ENCODE data around the gene LYSET. TPM values are rescaled to one million over a fixed set of nuclear protein-coding genes. Genes with fewer than 3 reads are reported as not detected.

LYSET gene
- total and polyA plus RNA-seq, 2 of the 4 experiments (the other 2 are of a cell fraction) = 6.3 to 10.2 TPM

DNA sequence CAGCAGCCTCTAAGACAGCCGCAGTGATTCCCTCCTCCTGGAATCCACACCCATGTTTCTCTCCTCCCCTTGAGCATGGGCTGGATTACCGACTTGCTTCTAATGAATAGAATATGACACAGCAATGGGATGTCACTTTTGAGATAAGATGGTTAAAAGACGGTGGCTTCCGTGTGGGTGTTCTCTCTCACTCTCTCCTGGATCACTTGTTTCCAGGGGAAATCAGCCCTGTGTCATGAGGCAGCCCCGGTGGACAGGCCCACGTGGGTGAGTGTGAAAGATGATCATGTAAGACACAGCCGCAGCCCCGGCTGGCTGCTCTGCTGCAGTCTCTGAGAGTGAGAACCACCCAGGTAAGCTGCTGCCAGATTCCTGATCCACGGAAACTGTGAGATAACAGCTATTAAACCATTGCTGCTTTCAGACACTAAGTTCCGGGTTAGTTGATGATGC, 11.1 kb upstream of the LYSET start:
- no peak overlapping the region for H2BK15ac ChIP-seq (ENCODE audit: low read depth, low read length)
- H3K9me3 ChIP-seq (ENCODE audit: control insufficient read depth, insufficient read depth, low read length) = no peaks in the 10 kb centered on the region
- no peak overlapping the region for H3K14ac ChIP-seq (replicated peaks; ENCODE audit: low read depth, low read length)
- no peak overlapping the region for H4K8ac ChIP-seq (ENCODE audit: low read depth in 2 of 2, low read length in 2 of 2)
- H2AFZ ChIP-seq (replicated peaks; ENCODE audit: low read length, poor library complexity) = peak overlapping the region; percentile 10
- ATAC-seq (ENCODE audit: low read depth) (peak; percentile 42), DNase-seq (peak; percentile 22)
- no peaks in the 10 kb centered on the region for H3K9me1 ChIP-seq (ENCODE audit: insufficient read depth, low read length)
- H3K9ac ChIP-seq (ENCODE audit: low read depth, low read length) = no peak overlapping the region
- no peak overlapping the region for H2BK120ac ChIP-seq (ENCODE audit: low read depth, low read length)
- ChIA-PET POLR2A (ENCODE audit: unreplicated experiment) (no interaction called here), CTCF (no interaction called here)
- no peak overlapping the region for H2BK20ac ChIP-seq (ENCODE audit: low read depth, low read length)
- H3K56ac ChIP-seq (ENCODE audit: extremely low read depth, insufficient read depth, low read length) = no peak overlapping the region
- intact Hi-C loops (cut with micrococcal nuclease) (no loop called here), in situ Hi-C loops (cut with MboI; ENCODE audit: low sequenced_read_pairs) (no loop called here), dilution Hi-C loops (cut with HindIII; ENCODE audit: low sequenced_read_pairs, unreplicated experiment) (no loop called here)
- H4K91ac ChIP-seq (ENCODE audit: insufficient read depth, low read depth, low read length) = no peak overlapping the region
- H2AK5ac ChIP-seq (ENCODE audit: low read depth, low read length) = no peak overlapping the region
- H3K4me3 ChIP-seq (ENCODE audit: insufficient read depth, low read depth, low read length) = no peak overlapping the region
- peak overlapping the region; percentile 16; the same call in 1 of the 2 replicates for H3K4me2 ChIP-seq (ENCODE audit: low read depth, low read length)
- H4K5ac ChIP-seq (ENCODE audit: low read depth, low read length) = no peak overlapping the region
- no peak overlapping the region for H3K18ac ChIP-seq (ENCODE audit: low read depth, low read length)
- H2AK9ac ChIP-seq (replicated peaks; ENCODE audit: low read depth, low read length, poor library complexity) = no peak overlapping the region
- no peaks in the 10 kb centered on the region for H4K20me1 ChIP-seq (ENCODE audit: insufficient read depth, low read length)
- WGBS, 2 experiments (ENCODE audit: extremely low coverage in 2 of 2, insufficient read length in 1 of 2) = no CpG with 5 or more reads among the region's 10 CpGs
- H3K23ac ChIP-seq (ENCODE audit: low read depth, low read length) = no peak overlapping the region
- H3K36me3 ChIP-seq (ENCODE audit: control insufficient read depth, insufficient read depth, low read length) = no peaks in the 10 kb centered on the region
- no peaks in the 10 kb centered on the region for H3K79me1 ChIP-seq (ENCODE audit: low read depth in 1 of 2, low read length in 2 of 2)
- no peaks in the 10 kb centered on the region for H3K4me1 ChIP-seq (ENCODE audit: control insufficient read depth, insufficient read depth, low read length)
- peaks cover 9% of the 10 kb centered on the region for H3K27me3 ChIP-seq (ENCODE audit: control insufficient read depth, insufficient read depth, low read length)
- no peak overlapping the region for H2BK5ac ChIP-seq (ENCODE audit: low read depth, low read length, poor library complexity, severe bottlenecking)
- H3K27ac ChIP-seq (ENCODE audit: insufficient read depth, low read length) = no peak overlapping the region
- BruUV-seq (replicated peaks) = no TSS peak
- H3K4ac ChIP-seq (ENCODE audit: low read depth, low read length) = no peak overlapping the region
- TF ChIP-seq SMC3 (IDR thresholded peaks at IDR 0.05; ENCODE audit: low read depth, low read length) (no peak), MAFK (IDR thresholded peaks at IDR 0.05; ENCODE audit: low read depth, low read length) (no peak), CEBPB (IDR thresholded peaks at IDR 0.05; ENCODE audit: low read depth, low read length) (no peak), FOS (IDR thresholded peaks at IDR 0.05; ENCODE audit: low read depth, low read length) (no peak), NFE2L2 (IDR thresholded peaks at IDR 0.05; ENCODE audit: low read depth, low read length) (no peak), RCOR1 (IDR thresholded peaks at IDR 0.05; ENCODE audit: insufficient replicate concordance, low read length) (no peak), POLR2A (IDR thresholded peaks at IDR 0.05; ENCODE audit: low read depth, low read length) (no peak), BHLHE40 (IDR thresholded peaks at IDR 0.05; ENCODE audit: low read depth, low read length) (no peak), MAZ (IDR thresholded peaks at IDR 0.05; ENCODE audit: borderline replicate concordance, low read depth, low read length) (no peak), RFX5 (IDR thresholded peaks at IDR 0.05; ENCODE audit: low read depth, low read length) (peak; percentile 96), CHD1 (IDR thresholded peaks at IDR 0.05; ENCODE audit: low read depth, low read length) (no peak), MXI1 (IDR thresholded peaks at IDR 0.05; ENCODE audit: borderline replicate concordance, low read depth, low read length) (no peak), RAD21 (IDR thresholded peaks at IDR 0.05; ENCODE audit: low read length) (no peak)
- TF ChIP-seq, protein P1, sequence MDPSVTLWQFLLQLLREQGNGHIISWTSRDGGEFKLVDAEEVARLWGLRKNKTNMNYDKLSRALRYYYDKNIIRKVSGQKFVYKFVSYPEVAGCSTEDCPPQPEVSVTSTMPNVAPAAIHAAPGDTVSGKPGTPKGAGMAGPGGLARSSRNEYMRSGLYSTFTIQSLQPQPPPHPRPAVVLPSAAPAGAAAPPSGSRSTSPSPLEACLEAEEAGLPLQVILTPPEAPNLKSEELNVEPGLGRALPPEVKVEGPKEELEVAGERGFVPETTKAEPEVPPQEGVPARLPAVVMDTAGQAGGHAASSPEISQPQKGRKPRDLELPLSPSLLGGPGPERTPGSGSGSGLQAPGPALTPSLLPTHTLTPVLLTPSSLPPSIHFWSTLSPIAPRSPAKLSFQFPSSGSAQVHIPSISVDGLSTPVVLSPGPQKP (IDR thresholded peaks at IDR 0.05; ENCODE audit: borderline replicate concordance, low read depth, low read length) = no peak
- TF ChIP-seq, protein P2, sequence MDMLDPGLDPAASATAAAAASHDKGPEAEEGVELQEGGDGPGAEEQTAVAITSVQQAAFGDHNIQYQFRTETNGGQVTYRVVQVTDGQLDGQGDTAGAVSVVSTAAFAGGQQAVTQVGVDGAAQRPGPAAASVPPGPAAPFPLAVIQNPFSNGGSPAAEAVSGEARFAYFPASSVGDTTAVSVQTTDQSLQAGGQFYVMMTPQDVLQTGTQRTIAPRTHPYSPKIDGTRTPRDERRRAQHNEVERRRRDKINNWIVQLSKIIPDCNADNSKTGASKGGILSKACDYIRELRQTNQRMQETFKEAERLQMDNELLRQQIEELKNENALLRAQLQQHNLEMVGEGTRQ (IDR thresholded peaks at IDR 0.05; ENCODE audit: low read depth, low read length) = peak; percentile 70
- TF ChIP-seq, protein P3, sequence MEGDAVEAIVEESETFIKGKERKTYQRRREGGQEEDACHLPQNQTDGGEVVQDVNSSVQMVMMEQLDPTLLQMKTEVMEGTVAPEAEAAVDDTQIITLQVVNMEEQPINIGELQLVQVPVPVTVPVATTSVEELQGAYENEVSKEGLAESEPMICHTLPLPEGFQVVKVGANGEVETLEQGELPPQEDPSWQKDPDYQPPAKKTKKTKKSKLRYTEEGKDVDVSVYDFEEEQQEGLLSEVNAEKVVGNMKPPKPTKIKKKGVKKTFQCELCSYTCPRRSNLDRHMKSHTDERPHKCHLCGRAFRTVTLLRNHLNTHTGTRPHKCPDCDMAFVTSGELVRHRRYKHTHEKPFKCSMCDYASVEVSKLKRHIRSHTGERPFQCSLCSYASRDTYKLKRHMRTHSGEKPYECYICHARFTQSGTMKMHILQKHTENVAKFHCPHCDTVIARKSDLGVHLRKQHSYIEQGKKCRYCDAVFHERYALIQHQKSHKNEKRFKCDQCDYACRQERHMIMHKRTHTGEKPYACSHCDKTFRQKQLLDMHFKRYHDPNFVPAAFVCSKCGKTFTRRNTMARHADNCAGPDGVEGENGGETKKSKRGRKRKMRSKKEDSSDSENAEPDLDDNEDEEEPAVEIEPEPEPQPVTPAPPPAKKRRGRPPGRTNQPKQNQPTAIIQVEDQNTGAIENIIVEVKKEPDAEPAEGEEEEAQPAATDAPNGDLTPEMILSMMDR (conservative IDR thresholded peaks at IDR 0.05; ENCODE audit: low read depth, low read length) = no peak

All from IMR-90 (cell line).